Right lobe of liver (tissue), 6 donors: ENCODE data around the gene MRPS25. TPM values are rescaled to one million over a fixed set of nuclear protein-coding genes. Genes with fewer than 3 reads are reported as not detected.

Source experiments
- ATAC-seq, 4 donors: fragments of 200-7000 bp; cut with Tn5 transposase; one replicate each; pipeline ENCODE4 v1.9.1; 2020; ENCODE audit warnings: mild to moderate bottlenecking in 4 of 4, moderate library complexity in 4 of 4
- DNase-seq, 3 donors: peaks; one replicate each; pipeline ENCODE4 v3.0.0-alpha.2; 2020
- H3K27ac ChIP-seq, 3 donors: fragments of 200-600 bp; one replicate each; pipeline ENCODE4 v1.8.0; 2022
- H3K27me3 ChIP-seq, 2 donors: fragments of 200-600 bp; one replicate each; pipeline ENCODE4 v1.8.0; 2022
- H3K36me3 ChIP-seq, 4 donors: fragments of 200-600 bp; sonication (generic) in 1 of 4; one replicate each; pipeline versions ENCODE4 v1.5.1 to v1.8.0; 2017 to 2022; ENCODE audit warnings: control low read depth in 1 of 4
- H3K4me1 ChIP-seq, 4 donors: fragments of 200-600 bp; sonication (generic) in 1 of 4; one replicate each; pipeline versions ENCODE4 v1.5.1 to v1.8.0; 2017 to 2022; ENCODE audit warnings: control low read depth in 1 of 4
- H3K4me3 ChIP-seq, 3 donors: fragments of 200-600 bp; one replicate each; pipeline ENCODE4 v1.8.0; 2022
- H3K9me3 ChIP-seq, 4 donors: fragments of 200-600 bp; sonication (generic) in 1 of 4; one replicate each; pipeline versions ENCODE4 v1.5.1 to v1.8.0; 2017 to 2022; ENCODE audit warnings: control low read depth in 1 of 4
- POLR2A ChIP-seq: fragments of 450-650 bp; IDR thresholded peaks from one replicate; pipeline ENCODE4 v1.6.1; 2017; ENCODE audit warnings: antibody characterized with exemption, mild to moderate bottlenecking
- WGBS: methylation state at CpG from one replicate; pipeline ENCODE4 v1.1.6; 2018; ENCODE audit warnings: low coverage, low lambda C conversion rate; ENCODE audit not compliant: insufficient coverage; ENCODE audit errors: missing lambda C conversion rate; 5-methylcytosine and 5-hydroxymethylcytosine counted together
- intact Hi-C, 2 donors: fragments of 100-400 bp; cut with DNase I; formaldehyde crosslinking; loops; one replicate each; pipeline versions ENCODE4 v1.11.2 to v1.14.1; 2022
- total RNA-seq, 6 experiments: library from RNA; depleted of rRNA in 2 of 6; stranded (reverse); fragments of >200 nt in 2 of 6; fragmentation: NEBNext Ultra II Directional in 3 of 6; extraction: Animal tissue kit (Norgen Biotek cat#: 25700) in 3 of 6; gene quantifications; one replicate each; pipeline versions ENCODE4 v1.1.0 to v1.2.4, GENCODE V29; 2016 to 2023
- TF ChIP-seq, protein P1 (sequence below), 4 donors: fragments of 200-600 bp in 3 of 4; fragments of 450-650 bp in 1 of 4; IDR thresholded peaks; one replicate each; pipeline versions ENCODE4 v1.5.1 to v1.8.0; 2016 to 2022; ENCODE audit warnings: antibody characterized with exemption in 4 of 4, mild to moderate bottlenecking in 2 of 4
- donor health status: DM: no; HTN: yes; CAD: no.
- donor health status: DM: no; HTN: no; CAD: no.
- donor health status: DM: no; HTN: no; CAD: no.
- donor health status: DM: no; HTN: yes; CAD: no.
- donor health status: DM: no; HTN: yes; CAD: no.

MRPS25 gene
- total RNA-seq, 6 experiments from 2014 or later, result 36.8 to 53.6 (median 48.0) TPM

DNA sequence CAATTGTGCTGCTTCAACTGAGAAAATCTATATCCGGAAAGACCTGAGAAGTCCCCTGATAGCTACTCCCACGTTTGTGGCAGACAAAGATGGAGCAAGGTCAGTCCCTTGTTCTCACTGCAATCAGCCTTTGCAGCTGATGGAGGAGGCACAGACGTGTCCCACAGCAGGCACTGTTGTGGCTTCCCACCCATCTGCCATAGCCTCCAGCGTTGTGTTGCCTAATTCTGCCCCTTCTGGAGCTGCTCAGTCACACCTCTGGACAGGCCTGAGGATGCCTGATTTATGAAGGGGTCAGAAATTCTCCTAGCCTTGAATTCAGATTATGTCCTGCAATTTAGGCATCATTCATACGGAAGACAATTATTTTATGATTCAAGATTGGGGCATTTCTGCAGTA lies 41.9 kb downstream of the MRPS25 start:
- intact Hi-C loops, result no loop called here
- ATAC-seq, result no peak
- WGBS, result 72% methylated on average over 4 of the region's 5 CpGs
- H3K4me1 ChIP-seq, result no peaks in the 10 kb centered on the region
- peaks cover 0 to 64% (median 24%) of the 10 kb centered on the region in 4 donors for H3K36me3 ChIP-seq
- TF ChIP-seq, protein P1, sequence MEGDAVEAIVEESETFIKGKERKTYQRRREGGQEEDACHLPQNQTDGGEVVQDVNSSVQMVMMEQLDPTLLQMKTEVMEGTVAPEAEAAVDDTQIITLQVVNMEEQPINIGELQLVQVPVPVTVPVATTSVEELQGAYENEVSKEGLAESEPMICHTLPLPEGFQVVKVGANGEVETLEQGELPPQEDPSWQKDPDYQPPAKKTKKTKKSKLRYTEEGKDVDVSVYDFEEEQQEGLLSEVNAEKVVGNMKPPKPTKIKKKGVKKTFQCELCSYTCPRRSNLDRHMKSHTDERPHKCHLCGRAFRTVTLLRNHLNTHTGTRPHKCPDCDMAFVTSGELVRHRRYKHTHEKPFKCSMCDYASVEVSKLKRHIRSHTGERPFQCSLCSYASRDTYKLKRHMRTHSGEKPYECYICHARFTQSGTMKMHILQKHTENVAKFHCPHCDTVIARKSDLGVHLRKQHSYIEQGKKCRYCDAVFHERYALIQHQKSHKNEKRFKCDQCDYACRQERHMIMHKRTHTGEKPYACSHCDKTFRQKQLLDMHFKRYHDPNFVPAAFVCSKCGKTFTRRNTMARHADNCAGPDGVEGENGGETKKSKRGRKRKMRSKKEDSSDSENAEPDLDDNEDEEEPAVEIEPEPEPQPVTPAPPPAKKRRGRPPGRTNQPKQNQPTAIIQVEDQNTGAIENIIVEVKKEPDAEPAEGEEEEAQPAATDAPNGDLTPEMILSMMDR (IDR thresholded peaks at IDR 0.05), result no peak
- no peak for TF ChIP-seq POLR2A
- H3K9me3 ChIP-seq, result no peaks in the 10 kb centered on the region
- no peaks in the 10 kb centered on the region for H3K27me3 ChIP-seq
- DNase-seq, result no peak
- H3K27ac ChIP-seq, result no peak overlapping the region
- no peak overlapping the region for H3K4me3 ChIP-seq

DNA sequence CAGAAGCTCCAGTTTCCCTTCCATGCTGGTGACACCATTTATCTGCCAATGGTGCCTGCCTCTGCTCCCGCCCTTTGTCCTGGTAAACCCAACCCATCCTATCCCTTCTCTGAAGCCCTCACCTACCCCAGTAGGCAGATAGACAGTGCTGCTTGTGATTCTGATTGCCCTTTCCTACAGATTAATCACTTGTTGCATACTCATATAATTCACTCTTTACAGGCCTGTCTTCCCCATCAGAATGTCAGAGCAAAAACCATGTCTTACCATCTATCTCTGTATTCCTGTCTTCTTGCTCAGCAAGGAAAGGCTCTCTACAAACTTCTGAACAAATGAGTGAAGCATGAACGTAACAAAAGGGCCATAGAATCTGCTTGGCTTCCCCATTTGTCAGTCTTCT lies 47.9 kb downstream of the MRPS25 start:
- Histone ChIP-seq H3K4me3 (no peak overlapping the region), H3K27me3 (no peaks in the 10 kb centered on the region), H3K36me3 (peaks cover 0 to 68% (median 30%) of the 10 kb centered on the region in 4 donors), H3K27ac (no peak overlapping the region), H3K4me1 (no peaks in the 10 kb centered on the region), H3K9me3 (no peaks in the 10 kb centered on the region)
- DNase-seq (no peak), ATAC-seq (no peak)
- TF ChIP-seq, protein P1 (IDR thresholded peaks at IDR 0.05), result no peak
- no peak for TF ChIP-seq POLR2A
- intact Hi-C loops, result no loop called here
- WGBS, result 100% methylated on average over 1 of the region's 2 CpGs

DNA sequence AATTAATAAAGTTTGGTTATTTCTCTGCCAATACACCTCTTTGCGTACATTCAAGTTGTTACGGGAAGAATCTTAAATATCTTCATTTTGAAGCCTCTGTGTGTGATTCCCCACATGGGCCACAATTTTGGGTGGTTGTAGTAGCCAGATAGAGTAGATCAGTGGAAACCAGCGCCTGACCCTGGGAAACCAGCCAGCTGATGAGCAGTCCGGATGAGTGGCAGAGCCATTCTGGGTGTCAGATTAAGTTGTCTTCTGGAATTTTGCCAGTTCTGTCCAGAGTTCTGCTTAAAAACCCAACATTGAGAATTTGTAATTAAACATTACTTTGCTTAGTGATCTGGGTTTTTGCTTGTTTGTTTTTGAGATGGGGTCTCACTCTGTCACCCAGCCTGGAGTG lies 49.7 kb downstream of the MRPS25 start:
- Histone ChIP-seq H3K36me3 (peaks cover 0 to 51% (median 22%) of the 10 kb centered on the region in 4 donors), H3K4me1 (no peaks in the 10 kb centered on the region), H3K4me3 (no peak overlapping the region), H3K9me3 (no peaks in the 10 kb centered on the region), H3K27me3 (no peaks in the 10 kb centered on the region), H3K27ac (no peak overlapping the region)
- DNase-seq (peak in 1 of 3 donors; percentile 37), ATAC-seq (peak in 1 of 4 donors; percentile 58)
- no peak for TF ChIP-seq POLR2A
- TF ChIP-seq, protein P1 (IDR thresholded peaks at IDR 0.05), result no peak
- intact Hi-C loops, result no loop called here
- WGBS, result 73% methylated on average over 4 of the region's 4 CpGs

DNA sequence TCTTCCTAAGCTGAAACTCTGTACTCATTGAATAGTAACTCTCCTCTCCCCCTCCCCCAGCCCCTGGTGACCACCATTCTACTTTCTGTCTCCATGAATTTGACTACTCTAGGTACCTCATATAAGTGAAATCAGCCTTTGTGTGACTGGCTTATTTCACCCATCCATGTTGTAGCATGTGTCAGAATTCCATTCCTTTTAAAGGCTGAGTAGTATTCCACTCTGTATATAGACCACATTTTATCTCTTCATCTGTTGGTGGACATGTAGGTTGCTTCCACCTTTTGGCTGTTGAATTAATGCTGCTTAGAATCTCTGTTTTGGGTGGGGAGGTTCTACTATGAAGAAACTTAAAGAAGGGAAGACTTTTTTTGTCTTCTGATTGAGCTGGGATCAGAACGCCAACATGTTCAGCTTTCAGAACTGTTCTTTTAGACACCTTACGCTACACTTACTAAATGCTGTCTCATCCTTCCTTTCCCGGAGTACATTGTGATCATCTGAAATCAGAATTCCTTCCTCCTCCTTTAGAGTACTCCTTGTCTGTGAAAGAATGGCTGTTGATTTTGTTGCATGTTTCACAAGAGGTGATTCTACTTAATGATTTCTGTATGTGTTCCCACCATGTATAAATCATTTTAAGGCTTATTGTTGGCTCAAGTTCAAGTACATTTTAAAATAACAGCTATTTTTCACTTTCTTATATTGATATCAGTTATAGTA lies 50.3 kb downstream of the MRPS25 start:
- Histone ChIP-seq H3K9me3 (no peaks in the 10 kb centered on the region), H3K27me3 (no peaks in the 10 kb centered on the region), H3K36me3 (peaks cover 0 to 44% (median 16%) of the 10 kb centered on the region in 4 donors), H3K4me1 (no peaks in the 10 kb centered on the region), H3K27ac (no peak overlapping the region), H3K4me3 (no peak overlapping the region)
- WGBS, result 88% methylated on average over 3 of the region's 3 CpGs
- DNase-seq (no peak), ATAC-seq (no peak)
- intact Hi-C loops, result no loop called here
- no peak for TF ChIP-seq POLR2A
- TF ChIP-seq, protein P1 (IDR thresholded peaks at IDR 0.05), result no peak
